SHP77 (cell line): ENCODE measurements around the gene CDC14B.
"Not testable (repeated sequence)": the region's sequence is repeated elsewhere in the genome, so short reads cannot be mapped to it uniquely, and the experiment has no call there.

ENCODE experiments used
- DNase-seq, 2 experiments: peaks; one replicate each; lab custom pipeline; 2025; lab: John Stamatoyannopoulos, UW

The CDC14B gene

DNA sequence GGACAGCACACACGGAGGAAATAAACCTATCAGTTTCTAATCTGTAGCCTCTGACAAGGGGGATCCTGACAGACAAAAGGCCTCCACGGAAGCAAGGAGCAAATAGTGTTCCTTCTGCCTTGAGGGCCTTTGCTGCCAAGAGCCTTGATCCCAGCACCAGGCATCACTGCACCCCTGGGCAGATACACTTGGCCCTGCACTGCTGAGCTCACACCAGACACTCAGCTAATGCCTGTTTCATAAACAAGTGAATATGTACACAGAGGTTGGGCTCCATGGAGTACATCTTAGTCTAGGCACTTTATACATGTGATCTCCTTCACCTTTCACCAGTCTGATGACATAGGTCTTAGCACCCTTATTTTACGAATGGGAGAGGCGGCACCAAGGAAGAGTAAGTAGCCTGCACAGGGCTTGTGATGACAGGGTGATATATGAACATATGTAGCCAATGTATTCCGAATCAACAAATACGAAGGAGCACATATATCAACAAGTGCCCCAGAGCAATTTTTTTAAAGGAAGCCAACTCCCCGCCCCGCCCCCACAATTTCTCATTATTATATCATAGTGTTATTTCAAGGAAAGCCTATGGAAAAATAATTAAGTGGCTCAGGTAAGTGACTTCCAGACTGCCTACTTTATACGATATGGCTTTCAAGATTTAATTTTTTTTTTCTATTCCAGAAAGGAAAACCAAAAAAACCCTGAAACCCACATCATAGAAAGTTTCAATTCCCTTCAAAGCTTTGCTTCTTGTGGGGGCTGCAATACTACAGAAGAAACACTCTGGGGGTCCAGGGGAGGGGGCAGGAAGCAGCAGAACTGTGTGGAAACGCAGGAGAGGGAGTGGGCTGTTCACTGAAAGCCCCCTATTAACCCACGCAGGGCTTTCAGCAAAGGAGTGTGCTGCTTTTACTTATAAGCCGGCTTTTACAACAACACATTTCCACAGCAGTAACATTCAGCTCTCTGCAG, 32.0 kb downstream of the CDC14B start:
- DNase-seq, result no peak

DNA sequence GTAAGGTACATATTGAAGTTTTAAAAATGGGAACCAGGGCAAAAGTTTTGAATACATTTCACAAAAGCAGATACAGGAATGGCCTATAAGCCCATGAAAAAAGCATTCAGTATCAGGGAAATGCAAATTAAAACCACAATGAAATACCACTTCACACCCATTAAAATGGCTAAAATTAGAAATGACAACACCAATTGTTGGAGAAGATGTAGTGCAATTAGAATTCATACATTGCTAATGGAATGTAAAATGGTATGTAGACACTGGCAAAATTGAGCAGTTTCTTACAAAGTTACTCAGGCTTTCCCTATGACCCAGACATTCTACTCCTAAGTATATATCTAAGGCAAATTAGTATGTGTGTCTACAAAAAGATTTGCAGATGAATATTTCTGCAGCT, 34.2 kb downstream of the CDC14B start:
- DNase-seq, result no peak

DNA sequence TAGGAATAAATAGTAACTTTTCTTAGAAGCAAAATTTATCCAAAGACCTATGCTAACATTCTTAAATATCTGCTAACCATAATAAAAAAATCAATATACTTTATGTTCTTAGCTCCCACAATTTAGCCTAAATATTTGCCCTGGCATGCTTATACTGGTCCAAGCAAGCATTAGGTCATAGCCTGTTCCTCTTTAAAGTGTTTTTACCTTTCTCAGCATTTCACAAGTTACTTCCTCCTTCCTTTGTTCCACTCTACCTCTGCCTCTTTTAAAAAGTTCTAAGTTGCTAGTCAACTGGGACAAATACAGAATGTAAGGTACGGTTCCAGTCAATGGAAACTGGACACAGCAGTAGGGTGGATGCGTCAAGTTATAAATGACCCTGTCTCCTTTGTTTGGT, 37.4 kb downstream of the CDC14B start:
- not testable (repeated sequence) for DNase-seq

DNA sequence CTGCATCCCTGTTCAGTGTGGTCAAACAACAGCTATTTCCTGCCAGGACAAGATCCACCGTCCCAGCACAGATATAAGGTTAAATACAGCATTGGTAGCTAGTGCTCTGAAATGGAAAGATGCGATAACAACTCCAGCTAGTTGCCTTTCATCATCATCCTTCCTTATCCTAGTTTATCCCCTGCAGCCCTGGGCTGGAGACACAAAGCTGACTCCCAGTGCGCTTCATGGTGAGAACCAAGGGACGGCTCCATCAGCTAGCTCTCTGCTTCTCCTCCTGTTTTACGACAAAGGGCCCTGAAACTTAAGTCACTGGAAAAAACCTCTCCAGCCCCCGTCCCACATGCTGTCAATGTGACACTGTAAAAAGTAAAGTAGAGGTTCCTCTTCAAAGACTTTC, 37.9 kb downstream of the CDC14B start:
- no peak for DNase-seq

DNA sequence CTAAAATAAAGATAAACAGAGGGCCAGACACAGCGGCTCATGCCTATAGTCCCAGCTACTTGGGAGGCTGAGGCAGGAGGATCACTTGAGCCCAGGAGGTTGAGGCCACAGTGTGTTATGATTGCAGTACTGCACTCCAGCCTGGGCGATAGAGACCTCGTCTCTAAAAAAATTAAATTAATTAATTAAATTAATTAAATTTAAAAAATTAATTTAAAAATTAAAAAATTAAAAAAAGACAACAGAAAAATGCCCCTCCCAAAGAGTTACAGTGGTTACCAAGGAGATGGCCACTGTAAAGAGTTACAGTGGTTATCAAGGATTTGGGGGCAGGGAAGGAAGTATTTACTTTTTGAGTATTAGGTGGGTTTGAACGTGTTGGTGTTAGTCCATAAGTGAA, 38.3 kb downstream of the CDC14B start:
- no peak for DNase-seq

DNA sequence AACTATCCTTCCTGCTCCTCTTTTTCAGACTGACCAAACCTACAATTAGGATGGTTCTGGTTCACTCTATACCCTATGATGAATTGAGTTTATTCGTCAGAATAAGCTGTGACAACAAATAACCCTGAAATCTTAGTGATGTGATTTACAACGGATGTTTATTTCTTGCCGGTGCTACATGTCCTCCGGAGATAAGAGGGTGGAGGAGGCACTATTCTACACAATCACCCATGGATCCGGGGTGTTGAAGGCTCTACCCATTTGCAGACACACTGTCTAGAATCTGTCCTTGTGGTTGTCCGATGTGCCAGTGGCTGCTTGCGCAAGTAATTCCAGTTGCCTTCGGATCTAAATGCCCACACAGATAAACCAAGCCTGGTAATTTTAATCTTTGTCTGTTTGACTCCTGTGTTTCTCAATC, 44.7 kb downstream of the CDC14B start:
- no peak for DNase-seq

DNA sequence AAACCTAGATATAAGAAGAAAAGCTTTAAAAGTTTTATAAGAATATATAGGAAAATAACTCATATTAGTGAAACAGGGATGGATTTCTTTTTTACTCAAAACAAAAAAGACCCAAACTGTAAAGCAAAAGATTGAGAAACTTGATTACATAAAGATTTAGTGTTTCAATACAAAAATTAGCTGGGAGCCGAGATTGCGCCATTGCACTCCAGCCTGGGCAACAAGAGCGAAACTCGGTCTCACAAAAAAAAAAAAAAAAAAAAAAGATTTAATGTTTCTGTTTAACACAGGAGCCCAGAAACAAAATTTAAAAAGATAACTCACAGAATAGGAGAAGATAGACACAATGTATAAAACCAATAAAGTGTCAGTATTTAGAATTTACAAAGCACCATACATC, 45.2 kb downstream of the CDC14B start:
- DNase-seq, result no peak

DNA sequence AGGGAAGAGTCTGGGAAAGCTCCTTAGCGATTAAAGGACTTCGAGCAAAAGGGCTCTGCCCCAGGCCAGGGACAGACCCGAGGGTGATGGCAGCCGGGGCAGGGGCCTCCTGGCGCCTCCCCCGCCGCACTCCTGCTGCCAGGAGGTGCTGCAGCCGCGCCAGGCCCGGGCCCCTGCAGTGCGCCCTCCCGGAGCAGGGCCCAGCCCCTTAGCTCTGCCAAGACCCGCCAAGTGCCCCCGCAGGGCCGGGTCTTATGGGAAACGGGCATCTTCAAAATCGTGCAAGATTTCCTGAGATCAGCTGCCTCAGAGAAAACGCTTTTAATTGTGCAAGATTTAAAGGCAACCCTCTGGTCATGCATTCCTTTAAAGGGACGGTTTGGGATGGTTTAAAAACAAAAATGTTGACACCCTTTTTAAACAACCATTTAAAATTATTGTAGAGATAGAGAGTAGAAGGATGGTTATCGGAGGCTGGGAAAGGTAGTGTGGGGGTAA, 52.4 kb downstream of the CDC14B start:
- DNase-seq, result peak; percentile 31 to 40

DNA sequence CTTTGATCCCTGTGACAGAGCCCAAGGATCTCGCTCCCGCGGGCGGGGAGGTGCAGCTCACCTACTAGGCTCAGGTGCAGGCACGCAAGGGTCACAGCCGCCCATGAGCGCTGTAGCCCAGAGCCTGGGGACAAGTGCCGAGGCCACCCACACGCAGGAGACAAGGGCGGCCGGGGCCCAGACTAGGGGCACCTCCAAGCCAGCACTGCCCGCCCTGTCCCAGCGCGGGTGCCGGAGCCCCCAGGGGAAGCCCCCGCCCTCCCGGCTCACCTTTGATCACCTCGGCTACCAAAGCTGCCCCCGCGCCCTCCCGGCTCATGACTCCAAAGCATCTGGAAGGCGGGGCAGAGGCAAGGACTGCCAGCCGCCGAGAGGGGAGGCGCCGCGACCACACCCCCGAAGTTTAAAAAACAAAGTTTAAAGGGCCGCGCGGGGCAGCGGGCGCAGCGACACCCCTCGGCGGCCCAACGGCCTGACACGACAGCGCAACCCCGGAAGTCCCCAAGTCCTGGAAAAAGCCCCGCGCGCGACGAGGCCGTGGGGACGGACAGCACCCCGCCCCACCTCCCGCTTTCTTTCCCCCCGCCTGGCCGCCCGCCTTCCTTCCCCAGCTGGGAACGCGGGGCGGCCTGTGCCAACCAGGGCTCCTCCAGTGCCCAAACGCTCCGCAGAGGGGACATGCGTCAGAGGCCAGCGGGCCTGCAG, 53.0 kb downstream of the CDC14B start:
- DNase-seq, result peak in 1 of 2 experiments; percentile 41

DNA sequence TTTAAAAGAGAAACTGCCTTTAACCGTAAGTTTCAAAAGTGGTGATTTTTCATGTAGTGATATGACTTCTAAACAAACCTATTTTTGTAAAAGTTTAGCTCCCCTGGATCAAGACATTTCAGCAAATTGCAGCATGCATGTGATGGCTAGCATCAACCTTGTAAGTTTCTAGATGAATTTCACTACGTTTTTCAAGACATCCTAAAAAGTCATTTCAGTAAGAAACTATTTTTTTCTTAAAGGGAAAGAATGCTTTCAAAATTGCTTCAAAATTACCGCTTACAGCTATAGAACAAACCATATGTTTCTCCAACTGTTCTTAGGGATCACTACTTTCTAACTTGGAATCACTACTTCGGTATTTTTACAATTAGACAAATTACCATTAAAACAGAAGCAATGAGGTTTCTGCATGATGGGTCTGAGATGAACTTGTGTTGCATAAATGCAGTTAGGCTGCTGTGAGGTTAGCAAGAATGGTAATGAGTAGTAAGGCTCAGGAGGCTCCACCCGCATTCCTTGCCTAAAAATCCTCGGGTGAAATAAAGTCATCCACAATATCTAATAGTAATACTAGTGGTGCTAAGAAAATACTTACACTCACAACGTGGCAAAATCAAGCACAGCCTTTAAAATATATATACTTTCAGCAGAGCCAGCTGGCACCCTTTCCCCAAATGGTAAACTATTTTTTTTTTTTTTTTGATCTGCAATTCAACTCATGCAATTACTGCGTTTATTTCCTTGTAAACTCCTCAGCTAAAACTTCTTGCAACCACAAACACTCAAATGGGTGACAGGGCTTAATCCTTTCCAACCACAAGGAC, 53.8 kb downstream of the CDC14B start:
- no peak for DNase-seq

DNA sequence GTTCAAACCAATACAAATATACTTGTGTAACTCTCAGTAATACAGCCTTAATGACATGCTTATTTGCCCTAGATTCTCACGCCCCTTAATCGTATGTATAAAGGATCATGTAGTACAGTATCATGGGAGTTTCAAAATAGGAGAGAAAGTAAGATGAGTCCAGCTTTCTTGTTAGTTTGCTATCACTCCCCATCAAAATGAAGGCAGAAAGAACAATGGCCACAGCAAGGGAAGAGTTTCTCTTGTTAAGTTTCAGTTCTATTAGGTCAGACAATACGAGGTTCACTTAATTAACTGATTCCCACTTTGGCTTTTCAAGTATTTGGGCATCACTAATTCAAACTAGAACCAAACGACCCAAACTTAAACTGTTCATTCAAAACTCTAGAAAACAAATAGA, 55.4 kb downstream of the CDC14B start:
- DNase-seq, result no peak

DNA sequence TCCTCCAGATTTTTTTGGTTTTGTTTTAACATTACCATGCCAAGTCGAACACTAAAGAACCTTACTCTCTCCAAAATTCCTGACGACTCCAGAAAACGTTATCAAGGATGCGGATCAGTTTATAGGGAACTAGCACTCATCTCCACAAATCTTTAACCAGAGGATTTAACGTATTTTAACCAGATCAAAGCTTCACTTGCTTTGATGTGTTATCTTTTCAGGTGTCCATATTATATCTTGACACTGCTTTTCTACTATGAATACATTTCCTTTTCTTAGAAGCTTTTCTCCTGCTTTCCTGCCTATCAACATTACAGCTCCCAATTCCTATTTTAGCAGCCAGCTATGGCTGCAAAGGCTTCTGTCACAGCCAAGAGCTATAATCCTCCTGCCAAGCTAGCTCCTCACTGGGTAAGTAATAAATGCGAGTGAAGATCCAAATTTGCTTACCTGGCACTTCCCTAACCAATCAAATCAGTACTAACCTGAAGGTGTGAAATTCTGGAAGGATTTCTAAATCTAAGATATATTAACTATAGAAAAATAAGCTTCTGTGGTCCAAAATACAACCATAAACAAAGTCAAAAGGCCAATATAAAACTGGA, 60.2 kb downstream of the CDC14B start:
- DNase-seq, result no peak

DNA sequence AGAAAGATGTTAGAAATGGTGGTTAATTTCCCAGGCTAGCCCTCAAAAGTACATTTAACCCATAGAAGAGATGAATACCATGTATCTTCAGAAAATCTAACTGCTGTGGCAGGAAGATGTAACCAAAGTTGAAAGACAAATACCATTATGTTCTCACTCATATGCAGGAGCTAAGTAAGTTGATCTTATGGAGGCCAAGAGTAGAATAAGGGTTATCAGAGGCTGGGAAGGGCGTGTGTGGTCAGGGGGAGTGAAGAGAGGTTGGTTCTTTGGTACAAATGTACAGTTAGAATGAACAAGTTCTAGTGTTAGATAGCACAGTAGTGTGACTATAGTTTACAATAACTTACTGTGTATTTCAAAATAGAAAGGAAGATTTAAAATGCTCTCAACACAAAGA, 61.7 kb downstream of the CDC14B start:
- no peak for DNase-seq

DNA sequence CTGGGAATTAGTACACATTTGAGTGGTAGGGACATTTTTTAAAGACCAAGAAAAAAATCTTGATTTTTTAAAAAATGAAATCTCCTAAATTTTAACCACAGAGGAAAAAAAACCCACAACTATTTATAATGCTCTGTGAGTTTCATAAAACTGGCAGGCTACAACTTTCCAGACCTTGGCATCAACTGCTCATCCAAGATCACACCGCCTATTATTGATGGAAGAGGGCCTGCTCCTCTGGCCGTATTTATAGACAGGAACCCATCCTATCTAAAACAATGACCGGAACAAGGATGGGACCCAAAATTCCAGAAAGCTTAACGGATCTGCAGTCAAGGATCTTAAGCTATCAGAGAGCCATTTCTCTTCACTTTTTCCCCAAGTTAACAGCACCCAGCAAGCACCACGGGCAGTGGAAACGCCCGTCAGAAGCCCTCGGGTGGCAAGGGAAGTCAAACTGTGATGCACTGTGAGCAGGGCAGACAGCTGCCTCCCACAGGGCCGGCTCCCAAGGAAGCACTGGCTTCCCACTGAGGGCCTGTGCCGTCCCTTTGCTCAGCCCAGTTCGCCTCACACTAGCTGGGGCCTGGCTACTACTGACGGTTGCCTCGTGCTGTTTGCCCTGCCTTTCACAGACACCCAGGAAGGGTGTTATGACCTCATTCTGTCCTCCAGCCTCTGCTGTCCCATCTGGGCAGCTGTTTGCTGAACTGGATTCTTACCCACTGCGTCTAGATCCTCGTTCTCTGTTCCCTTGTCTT, 62.8 kb downstream of the CDC14B start:
- DNase-seq, result no peak

DNA sequence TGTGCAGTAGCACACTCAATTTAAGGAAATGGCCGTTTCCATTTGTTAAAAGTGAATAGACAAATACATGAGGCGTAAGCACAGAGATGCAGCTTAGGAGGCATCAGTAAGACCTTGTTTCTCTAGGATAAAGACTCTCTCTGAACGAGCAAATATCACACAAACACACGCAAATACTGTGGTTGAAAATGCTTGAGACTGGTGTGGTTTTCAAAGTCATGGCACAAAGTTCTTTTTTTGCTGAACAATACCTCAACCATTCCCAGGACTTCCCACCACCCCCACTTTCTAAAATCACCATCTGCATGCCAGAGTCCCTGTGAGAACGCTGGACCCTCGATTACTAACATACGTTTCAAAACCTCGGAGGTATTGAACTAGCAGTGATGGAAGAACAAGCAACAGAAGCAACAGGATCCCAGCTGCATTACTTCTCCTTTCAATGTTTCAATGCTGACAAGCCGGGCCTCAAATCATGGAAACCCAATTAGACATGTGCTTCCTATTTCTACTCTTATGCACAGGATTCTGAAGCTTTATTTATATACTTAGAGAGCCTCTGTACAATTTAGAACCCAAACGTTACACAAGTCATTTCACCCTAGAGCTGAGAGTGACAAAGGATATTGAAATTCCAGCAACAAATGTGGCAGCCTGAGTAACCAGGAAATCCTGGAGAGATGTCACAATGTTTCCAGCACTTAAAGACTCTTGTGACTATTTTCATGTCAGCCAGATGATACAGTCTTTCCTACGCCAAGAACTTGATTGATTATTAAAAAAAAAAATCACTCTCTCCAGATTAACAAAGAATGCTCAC, 63.9 kb downstream of the CDC14B start:
- DNase-seq, result no peak

DNA sequence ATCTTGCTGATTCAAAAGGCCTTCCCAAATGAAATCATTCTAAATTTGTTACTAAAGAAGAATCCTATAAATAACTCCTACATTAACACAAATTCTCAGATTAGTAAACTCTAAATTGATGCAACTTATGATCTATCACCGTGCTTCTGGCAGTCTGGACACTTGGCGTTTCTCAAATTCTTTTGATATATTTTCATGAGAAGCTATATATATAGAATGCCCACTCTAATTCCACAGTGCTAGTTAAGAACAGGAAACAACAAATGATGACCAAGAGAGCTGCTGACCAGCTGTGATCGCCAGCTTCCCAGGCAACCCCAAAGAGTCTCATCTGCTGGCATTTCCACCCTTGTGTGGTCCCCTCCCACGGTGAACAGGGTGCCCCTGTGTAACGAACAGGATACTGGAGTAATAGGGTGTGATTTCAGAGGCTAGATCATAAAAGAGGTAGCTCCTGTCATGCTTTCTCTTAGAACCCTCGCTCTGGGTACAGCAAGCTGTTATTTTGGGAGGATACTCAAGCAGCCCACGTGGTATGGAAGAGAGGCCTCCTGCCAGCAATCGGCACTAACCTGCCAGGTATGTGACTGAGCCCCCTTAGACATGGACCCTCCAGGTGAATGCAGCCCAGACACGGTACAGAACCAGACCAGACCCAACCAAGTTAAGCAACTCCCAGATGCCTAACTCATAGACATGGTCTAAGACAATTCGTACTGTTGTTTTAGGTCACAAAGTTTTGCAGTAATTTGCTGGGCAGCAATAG, 64.7 kb downstream of the CDC14B start:
- no peak for DNase-seq

DNA sequence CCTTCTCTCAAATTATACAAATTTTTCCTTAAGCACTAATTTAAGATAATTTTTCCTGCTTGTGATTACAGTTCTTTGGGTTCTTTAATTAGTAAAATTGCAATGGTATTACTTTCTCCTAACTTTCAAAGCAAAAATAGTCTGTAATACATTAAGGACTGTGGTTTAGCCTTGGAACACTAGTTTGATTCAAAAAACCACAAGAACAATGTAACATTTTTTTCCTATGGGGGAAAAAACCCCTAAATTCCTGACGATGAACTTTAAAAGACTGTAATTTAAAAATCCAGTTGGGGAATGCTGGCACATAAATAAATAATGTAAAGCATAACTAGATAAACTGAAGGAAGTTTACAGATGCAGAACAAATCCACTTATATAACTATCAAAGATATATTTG, 65.3 kb downstream of the CDC14B start:
- no peak for DNase-seq

DNA sequence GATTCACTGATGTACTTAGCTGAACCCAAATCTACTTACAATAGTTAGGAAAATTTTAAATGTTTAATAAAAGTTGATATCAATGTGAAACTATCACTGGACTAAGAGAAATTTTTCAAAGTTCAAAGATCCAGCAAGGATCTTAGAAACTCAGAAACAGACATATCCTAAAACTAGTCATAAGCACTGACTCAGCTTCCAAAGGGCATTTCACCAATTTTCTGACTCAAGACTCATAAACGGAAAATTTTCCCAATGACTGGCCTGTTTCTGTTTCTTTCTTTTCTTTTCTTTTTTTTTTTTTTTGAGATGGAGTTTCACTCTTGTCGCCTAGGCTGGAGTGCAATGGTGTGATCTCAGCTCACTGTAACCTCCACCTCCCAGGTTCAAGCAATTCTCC, 66.6 kb downstream of the CDC14B start:
- no peak for DNase-seq

DNA sequence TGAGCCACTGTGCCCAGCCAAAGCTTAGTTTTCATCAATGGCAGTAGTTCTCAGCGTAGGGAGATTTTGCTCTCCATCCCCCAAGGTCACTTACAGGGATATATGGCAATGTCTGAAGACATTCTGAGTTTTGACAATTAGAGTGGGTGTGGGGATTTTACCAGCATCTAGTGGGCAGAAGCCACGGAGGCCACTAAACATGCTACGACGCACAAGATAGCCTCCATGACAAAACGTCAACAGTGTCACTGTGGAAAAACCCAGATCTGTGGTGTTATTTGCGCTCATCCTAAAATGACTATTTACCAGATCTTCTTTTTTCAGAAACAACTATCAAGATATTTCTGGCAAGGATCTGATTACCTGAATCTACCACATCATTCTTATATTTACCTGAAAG, 68.2 kb downstream of the CDC14B start:
- no peak for DNase-seq
